Activated CD4-positive, alpha-beta T cell treated with anti-CD3 and anti-CD28 coated beads, Interleukin-10, Interleukin-2, amounts not matched to agents 100 ng/mL and 50 ng/mL, durations not matched to agents 16 hours and 8 hours (primary cell): ENCODE results near the gene ETFBKMT.
"Not testable (repeated sequence)": the region's sequence is repeated elsewhere in the genome, so short reads cannot be mapped to it uniquely, and the experiment has no call there.

ENCODE experiments used
- DNase-seq: peaks from one replicate; pipeline ENCODE4 v3.0.0-alpha.2; 2020

The ETFBKMT gene

DNA sequence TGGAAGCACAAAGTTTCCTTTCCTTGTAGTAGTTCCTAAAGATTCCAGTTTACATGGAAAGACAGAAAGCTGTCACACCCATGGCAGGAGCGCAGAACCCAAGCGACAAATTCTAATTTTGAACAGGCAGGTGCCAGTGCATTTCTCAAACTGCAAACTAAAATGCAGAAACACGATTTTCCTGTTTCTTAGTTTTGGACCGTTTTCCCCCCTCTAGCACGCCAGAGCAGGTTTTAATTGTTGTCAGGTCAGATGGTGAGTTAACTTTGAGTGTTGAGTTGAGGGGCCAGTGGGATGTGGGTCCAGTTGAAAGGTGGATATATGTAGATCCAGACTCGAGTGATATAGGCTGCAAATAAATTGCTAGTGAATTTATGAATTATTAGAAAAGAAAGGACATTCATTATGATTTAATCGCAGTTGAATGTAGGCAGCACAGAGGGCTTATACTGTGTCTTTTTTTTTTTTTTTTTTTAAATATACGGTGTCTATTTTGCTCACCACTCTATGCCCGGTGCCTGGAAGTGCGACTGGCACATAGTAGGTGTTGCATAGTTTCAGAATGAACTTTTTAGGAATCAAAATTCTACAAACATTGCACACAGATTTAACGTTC, 909 bp upstream of the ETFBKMT start:
- DNase-seq = no peak

DNA sequence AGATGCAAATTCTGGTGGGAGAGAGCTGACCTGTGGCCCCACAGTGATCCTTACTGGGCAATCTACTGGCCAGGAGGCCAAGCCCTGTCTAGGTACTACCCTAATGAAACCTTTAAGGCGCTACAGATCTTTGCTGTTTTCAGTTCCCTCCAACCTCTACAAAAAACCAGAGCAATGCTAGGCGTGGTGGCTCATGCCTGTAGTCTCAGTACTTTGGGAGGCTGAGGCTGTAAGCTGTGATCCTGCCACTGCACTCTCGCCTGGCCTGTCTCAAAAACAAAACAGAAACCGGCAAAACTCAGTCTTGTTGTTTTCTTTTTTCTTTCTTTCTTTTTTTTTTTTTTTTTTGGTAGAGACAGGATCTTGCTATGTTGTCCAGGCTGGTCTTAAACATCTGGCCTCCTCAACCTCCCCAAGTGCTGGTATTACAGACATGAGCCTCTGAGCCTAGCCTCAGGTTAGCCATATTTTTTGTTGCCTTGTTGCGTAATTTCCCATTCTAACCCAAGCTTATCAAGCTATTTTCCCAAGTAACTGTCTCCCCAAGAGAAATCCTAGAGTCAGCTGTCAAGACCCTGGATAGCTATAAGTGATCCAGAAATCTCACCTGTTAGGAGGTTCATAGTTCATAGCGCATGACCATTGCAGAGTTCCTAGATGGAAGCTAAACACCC, 2.8 kb downstream of the ETFBKMT start:
- no peak for DNase-seq

DNA sequence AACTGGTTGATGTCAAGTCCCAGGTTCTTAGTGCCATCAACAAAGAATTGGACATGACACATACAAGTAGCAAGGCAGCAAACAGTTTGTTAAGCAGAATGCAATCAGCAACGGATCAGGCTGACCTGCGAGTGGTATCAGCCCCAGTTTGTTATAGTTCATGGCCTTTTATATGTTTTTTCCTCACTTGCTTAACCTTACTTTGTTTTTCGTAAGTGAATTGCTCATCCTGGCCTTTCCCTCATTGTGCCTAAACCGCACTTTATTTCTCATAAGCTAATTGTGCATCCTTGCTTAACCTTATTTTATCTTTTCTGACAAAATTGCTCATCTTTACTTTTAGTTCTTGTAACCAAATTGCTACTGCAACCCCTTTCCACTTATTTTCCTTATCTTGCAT, 4.1 kb downstream of the ETFBKMT start:
- no peak for DNase-seq

DNA sequence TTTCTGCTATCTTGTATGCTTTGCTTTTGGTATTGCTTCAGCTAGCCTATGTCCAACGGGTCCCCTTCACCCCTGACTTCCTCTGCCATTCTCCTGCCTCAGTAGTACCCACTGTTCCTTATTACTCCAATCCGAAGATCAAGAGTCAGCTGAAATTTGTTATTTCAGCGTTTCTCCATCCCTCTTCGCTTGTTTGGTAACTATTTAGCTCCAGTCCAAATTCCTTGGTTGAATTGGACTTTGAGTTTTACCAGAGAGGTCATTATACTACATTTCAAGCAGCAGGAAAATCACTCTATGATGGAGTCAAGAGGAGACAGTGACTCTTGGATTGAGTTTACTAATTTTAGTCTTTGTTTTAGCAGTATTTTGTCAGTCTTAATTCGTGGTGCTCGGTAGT, 4.5 kb downstream of the ETFBKMT start:
- no peak for DNase-seq

DNA sequence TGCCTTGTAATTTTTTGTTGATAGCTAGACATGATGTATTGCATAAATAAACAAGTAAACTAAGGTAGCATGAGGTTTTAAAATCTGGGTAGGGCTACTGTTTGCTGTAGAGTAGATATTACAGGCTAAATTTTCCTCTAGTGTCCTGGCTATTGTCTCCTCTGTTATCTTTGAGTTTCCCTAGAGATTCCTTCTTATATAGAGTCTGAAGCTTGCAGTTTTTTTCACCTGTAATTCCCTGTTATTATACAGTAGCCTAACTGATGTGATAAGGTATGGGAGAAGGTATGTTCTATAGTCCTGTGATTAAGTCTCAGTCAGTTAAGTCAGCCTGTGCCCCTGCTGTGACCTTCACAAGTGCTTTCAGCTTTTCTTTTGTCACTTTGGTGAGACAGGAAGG, 9.5 kb downstream of the ETFBKMT start:
- DNase-seq = no peak

- DNase-seq = not testable (repeated sequence)
These were observed 10.1 kb downstream of the ETFBKMT start for GRCh38 chr12:31669582-31669981.

- no peak for DNase-seq
These were observed 13.0 kb downstream of the ETFBKMT start for GRCh38 chr12:31672521-31672920.

DNA sequence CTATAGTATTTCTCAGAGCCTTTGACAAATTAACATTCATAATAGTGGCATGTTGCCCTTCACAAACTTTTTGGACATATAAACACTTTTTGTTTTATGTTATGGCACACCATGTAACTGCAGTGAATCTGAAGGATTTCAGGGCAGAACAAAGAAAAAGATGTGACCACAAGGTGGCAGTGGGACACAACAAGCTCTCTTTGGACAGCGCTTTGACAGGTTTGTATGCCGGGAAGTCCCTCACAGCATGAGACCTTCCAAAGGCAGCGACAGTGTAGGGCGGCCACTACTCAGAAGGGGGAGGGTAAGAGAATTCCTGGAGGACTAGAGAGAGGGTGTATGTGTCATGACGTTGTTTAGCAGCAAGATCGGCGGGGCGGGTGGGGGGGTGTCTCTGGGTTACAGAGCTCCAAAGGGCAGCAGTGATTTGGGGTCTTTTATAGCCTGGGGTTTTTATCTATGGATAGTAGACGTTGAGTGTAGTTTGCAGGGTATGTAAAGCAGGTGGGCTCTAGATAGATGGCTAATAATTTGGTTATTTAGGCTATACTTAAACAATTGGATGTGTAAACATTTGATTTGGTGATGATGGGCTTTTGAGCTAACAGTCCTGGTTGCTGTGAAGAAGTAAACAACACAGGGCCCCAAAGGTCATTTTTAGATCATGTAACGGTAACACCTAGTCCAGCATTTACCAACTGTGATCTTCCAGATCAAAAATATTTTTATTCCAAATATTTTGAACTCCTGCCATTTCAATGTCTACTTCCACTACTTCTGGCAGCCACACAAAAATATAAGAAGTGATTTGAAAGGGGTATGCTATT, 22.9 kb downstream of the ETFBKMT start:
- peak; percentile 86 for DNase-seq

DNA sequence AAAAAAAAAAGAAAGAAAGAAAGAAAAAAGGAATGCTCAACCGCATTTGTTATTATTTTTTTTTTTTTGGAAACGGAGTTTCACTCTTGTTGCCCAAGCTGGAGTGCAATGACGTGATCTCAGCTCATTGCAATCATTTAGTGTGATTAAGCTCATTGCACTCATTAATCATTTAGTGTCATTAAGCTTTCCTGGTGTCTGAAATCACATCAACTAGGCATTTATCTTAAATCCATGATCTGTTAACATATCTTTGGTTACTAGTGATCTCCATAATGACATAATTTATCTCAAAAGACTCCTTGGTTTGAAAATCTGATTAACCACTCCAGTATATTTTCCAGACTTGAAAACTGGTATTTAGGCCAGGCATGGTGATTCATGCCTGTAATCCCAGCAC, 26.3 kb downstream of the ETFBKMT start:
- no peak for DNase-seq

DNA sequence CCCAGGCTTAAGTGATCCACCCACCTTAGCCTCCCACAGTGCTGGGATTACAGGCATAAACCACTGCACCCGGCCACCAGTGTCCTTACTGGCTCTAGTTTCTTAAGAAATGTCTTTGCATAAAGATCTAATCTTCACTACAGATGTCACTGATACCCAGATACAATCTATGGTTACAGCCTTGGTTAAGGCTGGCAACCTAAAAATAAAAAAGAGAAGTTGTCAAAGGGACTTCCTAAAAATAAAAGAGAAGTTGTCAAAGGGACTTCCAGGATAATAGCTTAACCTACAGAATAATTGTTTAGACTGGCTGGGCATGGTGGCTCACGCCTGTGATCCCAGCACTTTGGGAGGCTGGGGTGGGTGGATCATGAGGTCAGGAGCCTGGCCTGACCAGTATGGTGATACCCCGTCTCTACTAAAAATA, 27.6 kb downstream of the ETFBKMT start:
- peak; percentile 8 for DNase-seq

DNA sequence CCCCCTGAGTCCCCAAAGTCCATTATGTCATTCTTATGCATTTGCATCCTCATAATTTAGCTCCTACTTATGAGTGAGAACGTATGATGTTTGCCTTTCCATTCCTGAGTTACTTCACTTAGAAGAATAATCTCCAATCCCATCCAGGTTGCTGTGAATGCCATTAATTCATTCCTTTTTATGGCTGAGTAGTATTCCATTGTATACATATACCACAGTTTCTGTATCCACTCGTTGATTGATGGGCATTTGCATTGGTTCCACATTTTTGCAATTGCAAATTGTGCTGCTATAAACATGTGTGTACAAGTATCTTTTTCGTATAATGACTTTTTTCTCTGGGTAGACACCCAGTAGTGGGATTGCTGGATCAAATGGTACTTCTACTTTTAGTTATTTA, 30.4 kb downstream of the ETFBKMT start:
- DNase-seq = not testable (repeated sequence)

DNA sequence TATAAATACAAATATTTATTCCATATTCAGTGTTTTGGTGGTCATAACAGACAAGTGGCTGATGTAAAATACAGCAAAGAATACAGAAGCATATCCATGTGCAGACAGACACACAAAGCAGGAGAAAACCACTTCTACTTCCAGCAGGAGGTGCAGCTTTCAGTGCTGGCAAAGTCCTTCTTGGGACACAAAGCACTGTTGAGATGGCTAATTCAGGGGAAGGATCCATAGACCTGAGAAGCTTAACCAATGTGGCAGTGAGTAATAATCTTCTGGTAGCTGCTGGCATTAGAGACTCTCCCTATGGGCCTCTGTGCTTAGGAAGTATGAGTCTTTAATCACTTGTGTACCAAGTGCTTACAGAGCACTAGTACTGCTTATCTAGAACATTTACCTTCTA, 42.6 kb downstream of the ETFBKMT start:
- no peak for DNase-seq

- DNase-seq = no peak
These were observed 46.1 kb downstream of the ETFBKMT start for GRCh38 chr12:31705621-31706020.

DNA sequence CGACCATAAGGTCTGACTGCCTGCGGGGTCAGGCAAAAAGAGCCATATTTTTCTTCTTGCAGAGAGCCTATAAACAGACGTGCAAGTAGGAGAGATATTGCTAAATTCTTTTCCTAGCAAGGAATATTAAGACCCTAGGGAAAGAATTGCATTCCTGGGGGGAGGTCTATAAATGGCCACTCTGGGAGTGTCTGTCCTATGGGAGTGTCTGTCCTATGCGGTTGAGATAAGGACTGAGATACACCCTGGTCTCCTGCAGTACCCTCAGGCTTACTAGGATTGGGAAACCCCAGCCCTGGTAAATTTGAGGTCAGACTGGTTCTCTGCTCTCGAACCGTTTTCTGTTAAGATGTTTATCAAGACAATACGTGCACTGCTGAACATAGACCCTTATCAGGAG, 48.6 kb downstream of the ETFBKMT start:
- not testable (repeated sequence) for DNase-seq

GRCh38 chr12:31710021-31710818, 50.7 kb downstream of the ETFBKMT start:
- DNase-seq = no peak

GRCh38 chr12:31712877-31713276, 53.4 kb downstream of the ETFBKMT start:
- no peak for DNase-seq

GRCh38 chr12:31714406-31715271, 55.2 kb downstream of the ETFBKMT start:
- no peak for DNase-seq

- no peak for DNase-seq
These were observed 55.9 kb downstream of the ETFBKMT start for GRCh38 chr12:31715283-31715825.

DNA sequence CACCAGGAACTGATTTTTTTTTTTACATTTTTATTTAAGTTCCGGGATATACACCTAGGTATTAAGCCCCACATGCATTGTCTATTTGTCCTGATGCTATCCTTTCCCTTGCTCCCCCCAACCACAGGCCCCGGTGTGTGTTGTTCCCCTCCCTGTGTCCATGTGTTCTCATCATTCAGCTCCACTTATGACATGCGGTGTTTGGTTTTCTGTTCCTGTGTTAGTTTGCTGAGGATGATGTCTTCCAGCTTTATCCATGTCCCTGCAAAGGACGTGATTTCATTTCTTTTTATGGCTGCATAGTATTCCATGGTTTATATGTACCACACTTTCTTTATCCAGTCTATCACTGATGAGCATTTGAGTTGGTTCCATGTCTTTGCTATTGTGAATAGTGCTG, 57.5 kb downstream of the ETFBKMT start:
- not testable (repeated sequence) for DNase-seq

DNA sequence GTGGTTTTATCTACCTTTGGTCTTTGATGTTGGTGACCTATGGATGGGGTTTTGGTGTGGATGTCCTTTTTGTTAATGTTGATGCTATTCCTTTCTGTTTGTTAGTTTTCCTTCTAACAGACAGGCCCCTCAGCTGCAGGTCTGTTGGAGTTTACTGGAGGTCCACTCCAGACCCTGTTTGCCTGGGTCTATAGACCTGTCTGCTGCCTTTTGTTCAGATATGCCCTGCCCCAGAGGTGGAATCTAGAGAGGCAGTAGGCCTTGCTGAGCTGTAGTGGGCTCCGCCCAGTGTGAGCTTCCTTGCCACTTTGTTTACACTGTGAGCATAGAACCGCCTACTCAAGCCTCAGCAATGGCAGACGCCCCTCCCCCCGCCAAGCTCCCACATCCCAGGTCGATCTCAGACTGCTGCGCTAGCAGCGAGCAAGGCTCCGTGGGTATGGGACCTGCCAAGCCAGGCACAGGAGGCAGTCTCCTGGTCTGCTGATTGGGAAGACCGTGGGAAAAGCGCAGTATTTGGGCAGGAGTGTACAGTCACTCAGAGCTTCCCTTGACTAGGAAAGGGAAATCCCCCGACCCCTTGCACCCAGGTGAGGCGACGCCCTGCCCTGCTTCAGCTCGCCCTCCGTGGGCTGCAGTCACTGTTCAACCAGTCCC, 59.2 kb downstream of the ETFBKMT start:
- not testable (repeated sequence) for DNase-seq

DNA sequence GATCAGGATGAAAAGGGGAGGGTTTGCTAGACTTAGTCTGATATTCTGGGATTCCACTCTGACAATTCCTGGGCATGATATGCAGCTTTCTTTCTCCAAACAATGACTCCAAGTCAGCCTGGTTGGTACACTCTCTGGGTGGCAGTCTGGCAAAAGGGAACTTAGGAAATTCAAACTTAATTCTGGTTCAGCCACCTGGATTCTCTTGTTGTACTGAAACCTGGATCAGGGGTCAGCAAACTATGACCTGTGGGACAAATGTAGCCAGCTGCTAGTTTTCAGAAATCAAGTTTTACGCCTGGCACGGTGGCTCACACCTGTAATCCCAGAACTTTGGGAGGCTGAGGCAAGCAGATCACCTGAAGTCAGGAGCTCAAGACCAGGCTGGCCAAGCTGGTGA, 63.1 kb downstream of the ETFBKMT start:
- DNase-seq = no peak
